Gastrocnemius medialis (tissue), 4 donors: ENCODE results near the gene ADAMTSL1. TPM values are rescaled to one million over a fixed set of nuclear protein-coding genes. Genes with fewer than 3 reads are reported as not detected.

Experiments used
- ATAC-seq, 2 donors: fragments of 150-250 bp; one replicate each; pipeline ENCODE4 v1.9.1; 2016
- DNase-seq, 2 donors: peaks; one replicate each; pipeline ENCODE4 v3.0.0-alpha.2; 2019
- H3K27ac ChIP-seq, 4 donors: fragments of 200-600 bp; sonication (generic); 1 replicate in 1 of 4; 2 replicates in 3 of 4; pipeline ENCODE4 v1.5.1; 2016 to 2018; ENCODE audit warnings: mild to moderate bottlenecking in 2 of 4, moderate library complexity in 1 of 4
- H3K27me3 ChIP-seq, 3 donors: fragments of 200-600 bp; sonication (generic) in 2 of 3; 1 replicate in 1 of 3; 2 replicates in 2 of 3; pipeline versions ENCODE4 v1.5.1 to v1.6.0; 2016 to 2019; ENCODE audit warnings: mild to moderate bottlenecking in 1 of 3, moderate library complexity in 1 of 3
- H3K36me3 ChIP-seq, 2 donors: fragments of 200-600 bp; sonication (generic) in 1 of 2; one replicate each; pipeline ENCODE4 v1.5.1; 2017 to 2018
- H3K4me1 ChIP-seq, 2 donors: fragments of 200-600 bp; sonication (generic) in 1 of 2; one replicate each; pipeline ENCODE4 v1.5.1; 2016 to 2017; ENCODE audit warnings: mild to moderate bottlenecking in 2 of 2
- H3K4me3 ChIP-seq, 4 donors: fragments of 200-600 bp; sonication (generic) in 3 of 4; 1 replicate in 1 of 4; 2 replicates in 3 of 4; pipeline ENCODE4 v1.5.1; 2016 to 2019; ENCODE audit warnings: mild to moderate bottlenecking in 2 of 4
- H3K9me3 ChIP-seq, 3 donors: fragments of 200-600 bp; sonication (generic) in 2 of 3; 1 replicate in 1 of 3; 2 replicates in 2 of 3; pipeline ENCODE4 v1.5.1; 2016 to 2019
- POLR2A ChIP-seq, 2 donors: fragments of 450-650 bp; IDR thresholded peaks; one replicate each; pipeline ENCODE4 v1.6.1; 2017; ENCODE audit warnings: antibody characterized with exemption in 2 of 2, mild to moderate bottlenecking in 2 of 2, moderate library complexity in 2 of 2
- in situ Hi-C, 4 donors: fragments of 200-750 bp; cut with MboI; loops; one replicate each; pipeline versions ENCODE4 v1.15.0 to v1.8.0; 2017; ENCODE audit warnings: low sequenced_read_pairs in 4 of 4
- intact Hi-C: fragments of 100-400 bp; cut with DNase I; formaldehyde crosslinking; loops from one replicate; pipeline ENCODE4 v1.15.1; 2023; ENCODE audit warnings: low total_unique reads
- total RNA-seq, 4 donors: library from RNA; depleted of rRNA; stranded (reverse); fragments of >200 nt; gene quantifications; one replicate each; pipeline versions ENCODE4 v1.1.0 to v1.2.3, GENCODE V29; 2016
- TF ChIP-seq, protein P1 (sequence below), 5 experiments: fragments of 450-650 bp in 3 of 5; fragments of 200-600 bp in 2 of 5; sonication (generic) in 2 of 5; IDR thresholded peaks in 4 of 5; conservative IDR thresholded peaks in 1 of 5; 1 replicate in 4 of 5; 2 replicates in 1 of 5; pipeline ENCODE4 v1.5.1; 2016 to 2019; ENCODE audit warnings: antibody characterized with exemption in 5 of 5, mild to moderate bottlenecking in 3 of 5, moderate library complexity in 3 of 5

ADAMTSL1 gene
- total RNA-seq, 4 donors from 2014 or later: 0.05 to 0.58 (median 0.28) TPM

DNA sequence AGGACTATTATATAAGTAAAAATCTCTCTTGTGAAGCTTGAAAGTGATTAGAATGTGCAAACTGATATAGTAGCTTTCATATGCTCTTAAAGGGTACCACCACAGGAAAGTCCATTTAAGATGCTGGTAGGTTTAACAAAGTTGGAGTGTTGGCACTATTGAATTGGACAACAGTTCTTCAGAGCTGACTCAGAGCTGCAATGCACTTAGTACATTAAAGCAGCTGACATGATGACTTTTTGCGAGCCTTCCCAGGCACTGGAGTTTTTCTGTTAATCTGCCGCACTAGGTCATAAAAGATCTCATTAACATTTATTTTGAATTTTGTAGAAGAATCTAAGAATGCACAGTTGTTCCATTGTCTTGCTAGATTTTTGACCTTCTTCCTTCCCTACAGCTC lies 243.8 kb downstream of the ADAMTSL1 start:
- no peak for ATAC-seq
- no peak for DNase-seq
- Histone ChIP-seq H3K36me3 (no peaks in the 10 kb centered on the region), H3K4me1 (no peaks in the 10 kb centered on the region), H3K9me3 (no peaks in the 10 kb centered on the region), H3K27ac (no peak overlapping the region), H3K4me3 (no peak overlapping the region), H3K27me3 (no peaks in the 10 kb centered on the region)
- intact Hi-C loops (no loop called here), in situ Hi-C loops (no loop called here)
- TF ChIP-seq, protein P1, sequence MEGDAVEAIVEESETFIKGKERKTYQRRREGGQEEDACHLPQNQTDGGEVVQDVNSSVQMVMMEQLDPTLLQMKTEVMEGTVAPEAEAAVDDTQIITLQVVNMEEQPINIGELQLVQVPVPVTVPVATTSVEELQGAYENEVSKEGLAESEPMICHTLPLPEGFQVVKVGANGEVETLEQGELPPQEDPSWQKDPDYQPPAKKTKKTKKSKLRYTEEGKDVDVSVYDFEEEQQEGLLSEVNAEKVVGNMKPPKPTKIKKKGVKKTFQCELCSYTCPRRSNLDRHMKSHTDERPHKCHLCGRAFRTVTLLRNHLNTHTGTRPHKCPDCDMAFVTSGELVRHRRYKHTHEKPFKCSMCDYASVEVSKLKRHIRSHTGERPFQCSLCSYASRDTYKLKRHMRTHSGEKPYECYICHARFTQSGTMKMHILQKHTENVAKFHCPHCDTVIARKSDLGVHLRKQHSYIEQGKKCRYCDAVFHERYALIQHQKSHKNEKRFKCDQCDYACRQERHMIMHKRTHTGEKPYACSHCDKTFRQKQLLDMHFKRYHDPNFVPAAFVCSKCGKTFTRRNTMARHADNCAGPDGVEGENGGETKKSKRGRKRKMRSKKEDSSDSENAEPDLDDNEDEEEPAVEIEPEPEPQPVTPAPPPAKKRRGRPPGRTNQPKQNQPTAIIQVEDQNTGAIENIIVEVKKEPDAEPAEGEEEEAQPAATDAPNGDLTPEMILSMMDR (IDR thresholded peaks at IDR 0.05 in 4 of 5, conservative IDR thresholded peaks at IDR 0.05 in 1 of 5): no peak

DNA sequence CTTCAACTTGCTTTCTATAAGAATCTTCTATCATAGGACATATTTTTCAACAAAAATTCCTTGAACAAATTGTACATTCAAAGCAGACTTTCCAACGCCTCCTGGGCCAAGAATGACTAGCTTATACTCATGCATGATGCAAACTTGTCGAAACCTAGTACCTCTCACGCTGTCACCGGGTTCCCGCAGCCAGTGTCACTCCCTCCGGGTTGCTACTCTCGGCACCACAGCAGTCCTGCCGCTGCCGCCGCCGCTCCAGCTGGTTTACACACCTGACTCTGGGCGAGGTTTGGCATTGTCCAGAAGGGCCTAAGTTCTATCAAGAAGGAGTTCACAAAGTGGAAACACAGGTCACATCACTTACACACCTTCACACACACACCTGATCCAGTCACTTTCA lies 244.4 kb downstream of the ADAMTSL1 start:
- no peak overlapping the region for H3K27ac ChIP-seq
- intact Hi-C loops (no loop called here), in situ Hi-C loops (no loop called here)
- no peak for TF ChIP-seq POLR2A (IDR thresholded peaks at IDR 0.05)
- TF ChIP-seq, protein P1 (IDR thresholded peaks at IDR 0.05 in 4 of 5, conservative IDR thresholded peaks at IDR 0.05 in 1 of 5): no peak
- H3K9me3 ChIP-seq: no peaks in the 10 kb centered on the region
- no peak overlapping the region for H3K4me3 ChIP-seq
- DNase-seq (no peak), ATAC-seq (no peak)
- H3K36me3 ChIP-seq: no peaks in the 10 kb centered on the region
- H3K4me1 ChIP-seq: no peaks in the 10 kb centered on the region
- H3K27me3 ChIP-seq: no peaks in the 10 kb centered on the region

DNA sequence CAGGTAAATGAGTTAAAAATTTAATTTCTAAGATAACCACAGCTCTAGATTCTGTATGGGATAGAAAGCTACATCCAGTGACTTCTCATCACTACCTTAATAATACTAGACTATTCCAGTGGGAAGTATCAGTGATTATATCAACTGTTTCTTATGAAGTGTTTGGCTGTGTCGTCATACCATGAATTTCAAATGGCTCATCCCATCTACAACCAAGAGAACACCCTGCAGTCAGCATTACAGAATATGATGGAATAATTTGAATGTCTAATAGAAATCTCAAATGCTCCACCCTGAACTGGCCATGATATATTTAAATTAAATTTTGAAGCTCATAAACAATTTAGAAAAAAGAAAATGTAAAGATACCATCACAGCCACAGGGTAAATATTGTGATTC lies 245.0 kb downstream of the ADAMTSL1 start:
- no peaks in the 10 kb centered on the region for H3K36me3 ChIP-seq
- no peaks in the 10 kb centered on the region for H3K9me3 ChIP-seq
- no peaks in the 10 kb centered on the region for H3K4me1 ChIP-seq
- TF ChIP-seq, protein P1 (IDR thresholded peaks at IDR 0.05 in 4 of 5, conservative IDR thresholded peaks at IDR 0.05 in 1 of 5): no peak
- no peak for TF ChIP-seq POLR2A (IDR thresholded peaks at IDR 0.05)
- in situ Hi-C loops (no loop called here), intact Hi-C loops (no loop called here)
- H3K27ac ChIP-seq: no peak overlapping the region
- no peak for DNase-seq
- H3K4me3 ChIP-seq: no peak overlapping the region
- ATAC-seq: no peak
- H3K27me3 ChIP-seq: no peaks in the 10 kb centered on the region

GRCh38 chr9:18720691-18721090 lies 246.7 kb downstream of the ADAMTSL1 start:
- Histone ChIP-seq H3K36me3 (no peaks in the 10 kb centered on the region), H3K27me3 (no peaks in the 10 kb centered on the region), H3K9me3 (no peaks in the 10 kb centered on the region), H3K4me3 (no peak overlapping the region), H3K4me1 (no peaks in the 10 kb centered on the region), H3K27ac (no peak overlapping the region)
- TF ChIP-seq, protein P1 (IDR thresholded peaks at IDR 0.05 in 4 of 5, conservative IDR thresholded peaks at IDR 0.05 in 1 of 5): no peak
- no peak for TF ChIP-seq POLR2A (IDR thresholded peaks at IDR 0.05)
- ATAC-seq (no peak), DNase-seq (no peak)
- in situ Hi-C loops: no loop called here
- intact Hi-C loops: no loop called here

GRCh38 chr9:18721267-18721994 lies 247.5 kb downstream of the ADAMTSL1 start:
- Histone ChIP-seq H3K4me3 (no peak overlapping the region), H3K9me3 (no peaks in the 10 kb centered on the region), H3K27me3 (no peaks in the 10 kb centered on the region), H3K27ac (no peak overlapping the region), H3K36me3 (no peaks in the 10 kb centered on the region), H3K4me1 (no peaks in the 10 kb centered on the region)
- no peak for DNase-seq
- TF ChIP-seq POLR2A (IDR thresholded peaks at IDR 0.05): no peak
- TF ChIP-seq, protein P1 (IDR thresholded peaks at IDR 0.05 in 4 of 5, conservative IDR thresholded peaks at IDR 0.05 in 1 of 5): no peak
- intact Hi-C loops: no loop called here
- in situ Hi-C loops: no loop called here
- no peak for ATAC-seq
